ENCODE results near the gene KRTAP4-12. TPM values are rescaled to one million over a fixed set of nuclear protein-coding genes. Genes with fewer than 3 reads are reported as not detected.
"Not testable (repeated sequence)": the region's sequence is repeated elsewhere in the genome, so short reads cannot be mapped to it uniquely, and the experiment has no call there.

Gene KRTAP4-12
- total RNA-seq, 1 donor from 2014 or later = not detected

- no peak overlapping the region for H3K4me3 Mint-ChIP-seq
- H3K36me3 Mint-ChIP-seq (ENCODE audit: low read depth) = no peaks in the 10 kb centered on the region
- intact Hi-C loops (cut with micrococcal nuclease) = no loop called here
- peaks cover 3% of the 10 kb centered on the region for H3K27me3 Mint-ChIP-seq (ENCODE audit: insufficient read depth)
- H3K9me3 Mint-ChIP-seq = peaks cover 27% of the 10 kb centered on the region
- no peak for DNase-seq (ENCODE audit: low spot score)
- no peaks in the 10 kb centered on the region for H3K4me1 Mint-ChIP-seq (ENCODE audit: low read depth)
- no peak overlapping the region for H3K27ac Mint-ChIP-seq
Measured at GRCh38 chr17:41145261-41145660, 21.3 kb upstream of the KRTAP4-12 start.

GRCh38 chr17:41144846-41145245 lies 20.9 kb upstream of the KRTAP4-12 start:
- Mint-ChIP-seq H3K9me3 (peaks cover 27% of the 10 kb centered on the region), H3K27ac (no peak overlapping the region), H3K27me3 (ENCODE audit: insufficient read depth) (peaks cover 3% of the 10 kb centered on the region), H3K4me3 (no peak overlapping the region), H3K36me3 (ENCODE audit: low read depth) (no peaks in the 10 kb centered on the region), H3K4me1 (ENCODE audit: low read depth) (no peaks in the 10 kb centered on the region)
- intact Hi-C loops (cut with micrococcal nuclease) = no loop called here
- no peak for DNase-seq (ENCODE audit: low spot score)

GRCh38 chr17:41141361-41141760 lies 17.4 kb upstream of the KRTAP4-12 start:
- Mint-ChIP-seq H3K4me3 (no peak overlapping the region), H3K36me3 (ENCODE audit: low read depth) (no peaks in the 10 kb centered on the region), H3K4me1 (ENCODE audit: low read depth) (no peaks in the 10 kb centered on the region), H3K9me3 (peaks cover 31% of the 10 kb centered on the region), H3K27me3 (ENCODE audit: insufficient read depth) (peaks cover 1% of the 10 kb centered on the region), H3K27ac (no peak overlapping the region)
- DNase-seq (ENCODE audit: low spot score) = no peak
- intact Hi-C loops (cut with micrococcal nuclease) = no loop called here

- no peaks in the 10 kb centered on the region for H3K36me3 Mint-ChIP-seq (ENCODE audit: low read depth)
- H3K27me3 Mint-ChIP-seq (ENCODE audit: insufficient read depth) = peaks cover 1% of the 10 kb centered on the region
- intact Hi-C loops (cut with micrococcal nuclease) = no loop called here
- DNase-seq (ENCODE audit: low spot score) = no peak
- H3K4me3 Mint-ChIP-seq = no peak within 1 kb of the TSS
- peaks cover 31% of the 10 kb centered on the region for H3K9me3 Mint-ChIP-seq
- H3K4me1 Mint-ChIP-seq (ENCODE audit: low read depth) = no peaks in the 10 kb centered on the region
- H3K27ac Mint-ChIP-seq = no peak within 1 kb of the TSS
Measured at GRCh38 chr17:41140360-41141131, 16.6 kb upstream of the KRTAP4-12 start, which contains the start of gene KRTAP4-6. Gene KRTAP4-6 (minus strand): TSS chr17:41140544. CDS start chr17:41140487, 57 bp downstream.

- H3K27me3 Mint-ChIP-seq (ENCODE audit: insufficient read depth); H3K4me3 Mint-ChIP-seq; H3K4me1 Mint-ChIP-seq (ENCODE audit: low read depth); DNase-seq (ENCODE audit: low spot score); H3K36me3 Mint-ChIP-seq (ENCODE audit: low read depth); intact Hi-C loops (cut with micrococcal nuclease); H3K27ac Mint-ChIP-seq: not testable (repeated sequence)
- peaks cover 31% of the 10 kb centered on the region for H3K9me3 Mint-ChIP-seq
Measured at GRCh38 chr17:41139865-41140264, 15.9 kb upstream of the KRTAP4-12 start.

- H3K4me1 Mint-ChIP-seq (ENCODE audit: low read depth) = no peaks in the 10 kb centered on the region
- no peak overlapping the region for H3K4me3 Mint-ChIP-seq
- no peak for DNase-seq (ENCODE audit: low spot score)
- H3K27ac Mint-ChIP-seq = no peak overlapping the region
- intact Hi-C loops (cut with micrococcal nuclease) = no loop called here
- no peaks in the 10 kb centered on the region for H3K36me3 Mint-ChIP-seq (ENCODE audit: low read depth)
- H3K27me3 Mint-ChIP-seq (ENCODE audit: insufficient read depth) = no peaks in the 10 kb centered on the region
- H3K9me3 Mint-ChIP-seq = no peaks in the 10 kb centered on the region
Measured at GRCh38 chr17:41133880-41134735, 10.1 kb upstream of the KRTAP4-12 start.

- Mint-ChIP-seq H3K27me3 (ENCODE audit: insufficient read depth) (no peaks in the 10 kb centered on the region), H3K36me3 (ENCODE audit: low read depth) (no peaks in the 10 kb centered on the region), H3K4me3 (no peak overlapping the region), H3K27ac (no peak overlapping the region), H3K4me1 (ENCODE audit: low read depth) (no peaks in the 10 kb centered on the region), H3K9me3 (no peaks in the 10 kb centered on the region)
- no peak for DNase-seq (ENCODE audit: low spot score)
- intact Hi-C loops (cut with micrococcal nuclease) = no loop called here
Measured at GRCh38 chr17:41131979-41132378, 8.0 kb upstream of the KRTAP4-12 start.

GRCh38 chr17:41127371-41127770 lies 3.4 kb upstream of the KRTAP4-12 start:
- Mint-ChIP-seq H3K27me3 (ENCODE audit: insufficient read depth) (peaks cover 2% of the 10 kb centered on the region), H3K27ac (no peak overlapping the region), H3K4me1 (ENCODE audit: low read depth) (no peaks in the 10 kb centered on the region), H3K4me3 (no peak overlapping the region), H3K36me3 (ENCODE audit: low read depth) (no peaks in the 10 kb centered on the region), H3K9me3 (peaks cover 1% of the 10 kb centered on the region)
- intact Hi-C loops (cut with micrococcal nuclease) = no loop called here
- no peak for DNase-seq (ENCODE audit: low spot score)

- no peaks in the 10 kb centered on the region for H3K4me1 Mint-ChIP-seq (ENCODE audit: low read depth)
- no peaks in the 10 kb centered on the region for H3K36me3 Mint-ChIP-seq (ENCODE audit: low read depth)
- peaks cover 3% of the 10 kb centered on the region for H3K9me3 Mint-ChIP-seq
- no peak for DNase-seq (ENCODE audit: low spot score)
- H3K27me3 Mint-ChIP-seq (ENCODE audit: insufficient read depth) = peaks cover 2% of the 10 kb centered on the region
- intact Hi-C loops (cut with micrococcal nuclease) = no loop called here
- no peak overlapping the region for H3K27ac Mint-ChIP-seq
- no peak overlapping the region for H3K4me3 Mint-ChIP-seq
Measured at GRCh38 chr17:41126412-41126811, 2.4 kb upstream of the KRTAP4-12 start.

GRCh38 chr17:41125064-41125463 lies 1.1 kb upstream of the KRTAP4-12 start:
- peaks cover 2% of the 10 kb centered on the region for H3K27me3 Mint-ChIP-seq (ENCODE audit: insufficient read depth)
- no peak overlapping the region for H3K27ac Mint-ChIP-seq

GRCh38 chr17:41123292-41123990 lies 541 bp downstream of the KRTAP4-12 start:
- H3K9me3 Mint-ChIP-seq; H3K27ac Mint-ChIP-seq; H3K36me3 Mint-ChIP-seq (ENCODE audit: low read depth); DNase-seq (ENCODE audit: low spot score); H3K4me3 Mint-ChIP-seq; H3K4me1 Mint-ChIP-seq (ENCODE audit: low read depth); H3K27me3 Mint-ChIP-seq (ENCODE audit: insufficient read depth); intact Hi-C loops (cut with micrococcal nuclease): not testable (repeated sequence)

More at GRCh38 chr17:41125064-41125463, 1.1 kb upstream of the KRTAP4-12 start:
- no peak for DNase-seq (ENCODE audit: low spot score)
- no peaks in the 10 kb centered on the region for H3K4me1 Mint-ChIP-seq (ENCODE audit: low read depth)
- H3K4me3 Mint-ChIP-seq = no peak overlapping the region
- peaks cover 3% of the 10 kb centered on the region for H3K9me3 Mint-ChIP-seq
- intact Hi-C loops (cut with micrococcal nuclease) = no loop called here
- H3K36me3 Mint-ChIP-seq (ENCODE audit: low read depth) = no peaks in the 10 kb centered on the region

GRCh38 chr17:41121742-41122141 lies 2.2 kb downstream of the KRTAP4-12 start:
- DNase-seq (ENCODE audit: low spot score) = no peak
- H3K36me3 Mint-ChIP-seq (ENCODE audit: low read depth) = no peaks in the 10 kb centered on the region
- intact Hi-C loops (cut with micrococcal nuclease) = no loop called here
- H3K4me3 Mint-ChIP-seq = no peak overlapping the region
- H3K27ac Mint-ChIP-seq = no peak overlapping the region
- no peaks in the 10 kb centered on the region for H3K4me1 Mint-ChIP-seq (ENCODE audit: low read depth)
- peaks cover 3% of the 10 kb centered on the region for H3K9me3 Mint-ChIP-seq
- peaks cover 2% of the 10 kb centered on the region for H3K27me3 Mint-ChIP-seq (ENCODE audit: insufficient read depth)

Measured in activated T-helper 1 cell treated with anti-CD3 and anti-CD28 coated beads, Interleukin-12 subunit alpha, Interleukin-12 subunit beta, Interleukin-2, Interleukin-4 antibody, amounts not matched to agents 30 ng/mL and 10 ng/mL and 1 ng/mL, durations not matched to agents 14 hours and 24 hours and 36 hours (primary cell).